CD4-positive, CD25-positive, alpha-beta regulatory T cell (primary cell): Measurements from ENCODE around the gene URM1. TPM values are rescaled to one million over a fixed set of nuclear protein-coding genes. Genes with fewer than 3 reads are reported as not detected.

Experiments
- ATAC-seq, 2 donors: fragments of 150-1000 bp; cut with Tn5 transposase; one replicate each; pipeline ENCODE4 v1.10.0; 2021; ENCODE audit warnings: low read depth in 2 of 2, moderate number of reproducible peaks in 2 of 2, moderate library complexity in 1 of 2
- DNase-seq, 3 donors: peaks; one replicate each; pipeline versions ENCODE4 v3.0.0 to v3.0.0-alpha.2; 2012 to 2022; ENCODE audit warnings: mixed read lengths in 1 of 3
- H3K27ac ChIP-seq: one replicate; pipeline ENCODE4 v1.7.0; 2013; ENCODE audit warnings: mild to moderate bottlenecking, low read length; ENCODE audit not compliant: insufficient read depth, poor library complexity, severe bottlenecking
- H3K27me3 ChIP-seq: one replicate; pipeline ENCODE4 v1.7.0; 2013; ENCODE audit warnings: low read length; ENCODE audit not compliant: control insufficient read depth, insufficient read depth
- H3K36me3 ChIP-seq: one replicate; pipeline ENCODE4 v1.7.0; 2013; ENCODE audit warnings: mild to moderate bottlenecking, low read length, moderate library complexity; ENCODE audit not compliant: control insufficient read depth, insufficient read depth
- H3K4me1 ChIP-seq: 2 replicates; pipeline ENCODE4 v1.7.0; 2013; ENCODE audit warnings: mild to moderate bottlenecking, low read length; ENCODE audit not compliant: insufficient read depth, control insufficient read depth, poor library complexity, severe bottlenecking
- H3K4me3 ChIP-seq: one replicate; pipeline ENCODE4 v1.7.0; 2013; ENCODE audit warnings: low read depth, mild to moderate bottlenecking, low read length, moderate library complexity
- H3K9me3 ChIP-seq, 2 experiments: 1 replicate in 1 of 2; 2 replicates in 1 of 2; pipeline ENCODE4 v1.7.0; 2013; ENCODE audit warnings: low read length in 2 of 2, mild to moderate bottlenecking in 1 of 2, moderate library complexity in 1 of 2; ENCODE audit not compliant: control insufficient read depth in 2 of 2
- H3K27ac Mint-ChIP-seq, 3 donors: one replicate each; pipeline ENCODE4 v1.8.0; 2020 to 2022; ENCODE audit warnings: mild to moderate bottlenecking in 3 of 3, mixed read lengths in 3 of 3, moderate library complexity in 2 of 3
- H3K27me3 Mint-ChIP-seq: one replicate; pipeline ENCODE4 v1.8.0; 2022; ENCODE audit warnings: mild to moderate bottlenecking, mixed read lengths
- H3K36me3 Mint-ChIP-seq: one replicate; pipeline ENCODE4 v1.8.0; 2020; ENCODE audit warnings: mixed read lengths
- H3K4me1 Mint-ChIP-seq, 4 donors: one replicate each; pipeline ENCODE4 v1.8.0; 2020 to 2022; ENCODE audit warnings: mixed read lengths in 4 of 4, mild to moderate bottlenecking in 1 of 4
- H3K4me3 Mint-ChIP-seq, 4 donors: one replicate each; pipeline ENCODE4 v1.8.0; 2020 to 2022; ENCODE audit warnings: mild to moderate bottlenecking in 4 of 4, mixed read lengths in 4 of 4, moderate library complexity in 3 of 4
- H3K9me3 Mint-ChIP-seq, 7 donors: one replicate each; pipeline ENCODE4 v1.8.0; 2020 to 2022; ENCODE audit warnings: mixed read lengths in 7 of 7, mild to moderate bottlenecking in 3 of 7, moderate library complexity in 2 of 7
- polyA plus RNA-seq, 4 donors: library from polyadenylated mRNA; unstranded; fragments of 300-500 nt; fragmentation: Illumina TruSeq; gene quantifications; one replicate each; pipeline ENCODE4 v1.2.3, GENCODE V29; 2021
- total RNA-seq: library from RNA; stranded (reverse); gene quantifications from one replicate; pipeline ENCODE4 v1.2.3, GENCODE V29; 2022

URM1 gene
- total and polyA plus RNA-seq, 5 donors from 2014 or later: 46.2 to 60.7 (median 49.3) TPM

DNA sequence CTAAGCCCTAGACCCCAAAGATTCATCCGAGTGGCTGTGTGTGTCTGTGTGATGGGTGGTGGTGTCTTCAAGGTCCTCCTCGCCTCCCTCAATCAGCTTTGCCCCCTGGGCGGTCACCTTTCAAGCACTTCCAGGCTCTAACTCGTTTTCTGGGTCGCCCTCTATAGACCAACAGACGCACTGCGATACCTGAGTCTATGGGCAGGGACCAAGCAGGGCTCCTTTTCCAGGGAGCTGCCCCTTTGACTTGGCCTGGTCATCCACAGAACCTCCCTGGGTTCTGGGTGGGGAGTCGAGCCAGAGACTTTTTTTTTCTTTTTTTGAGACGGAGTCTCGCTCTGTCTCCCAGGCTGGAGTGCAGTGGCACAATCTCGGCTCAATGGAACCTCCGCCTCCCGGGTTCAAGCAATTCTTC lies 29.7 kb upstream of the URM1 start:
- H3K27ac ChIP-seq: no peak overlapping the region
- peaks cover 11% of the 10 kb centered on the region for H3K4me1 ChIP-seq
- peaks cover 24% of the 10 kb centered on the region for H3K36me3 ChIP-seq
- Mint-ChIP-seq H3K4me1 (peaks cover 0 to 14% (median 6%) of the 10 kb centered on the region in 4 donors), H3K36me3 (peaks cover 4% of the 10 kb centered on the region), H3K27me3 (no peaks in the 10 kb centered on the region), H3K9me3 (no peaks in the 10 kb centered on the region), H3K4me3 (peak overlapping the region; percentile 90 to 98 (median 94)), H3K27ac (peak overlapping the region in 2 of 3 donors; percentile 93)
- ATAC-seq: peak; percentile 46 to 52
- H3K27me3 ChIP-seq: no peaks in the 10 kb centered on the region
- peak; percentile 46 to 86 (median 68) for DNase-seq
- H3K9me3 ChIP-seq: no peaks in the 10 kb centered on the region
- peak overlapping the region; percentile 80 for H3K4me3 ChIP-seq

DNA sequence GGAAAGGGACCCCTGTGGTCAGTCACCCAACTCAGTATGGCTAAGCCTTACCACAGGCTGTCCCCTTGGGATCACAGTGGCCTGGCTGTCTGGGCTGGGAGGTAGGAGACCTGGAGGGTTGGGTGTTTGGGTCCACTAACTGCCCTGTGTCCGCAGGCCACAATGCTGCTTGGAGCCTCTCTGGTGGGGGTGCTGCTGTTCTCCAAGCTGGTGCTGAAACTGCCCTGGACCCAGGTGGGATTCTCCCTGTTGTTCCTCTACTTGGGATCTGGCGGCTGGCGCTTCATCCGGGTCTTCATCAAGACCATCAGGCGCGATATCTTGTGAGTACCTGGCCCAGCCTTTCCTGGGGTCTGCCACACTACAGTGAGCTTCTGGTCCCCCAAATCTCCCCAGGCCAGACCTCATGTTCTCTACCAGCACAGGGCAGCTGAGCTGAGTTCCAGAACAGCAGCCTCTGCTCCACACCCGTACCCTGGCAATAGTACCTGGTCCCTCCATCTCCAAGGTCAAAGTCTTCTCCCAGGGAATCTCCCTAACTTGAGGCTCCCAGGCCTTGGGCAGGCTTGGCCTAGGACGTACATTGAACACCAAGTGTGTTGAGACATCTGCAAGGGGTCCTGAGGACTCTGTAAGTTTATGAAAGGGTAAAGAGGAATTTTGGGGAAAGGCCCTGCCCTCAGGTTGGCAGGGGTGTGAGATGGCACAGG lies 28.0 kb upstream of the URM1 start:
- H3K9me3 Mint-ChIP-seq: no peaks in the 10 kb centered on the region
- ATAC-seq (no peak), DNase-seq (no peak)
- no peaks in the 10 kb centered on the region for H3K27me3 Mint-ChIP-seq
- Histone ChIP-seq H3K4me1 (peaks cover 11% of the 10 kb centered on the region), H3K27me3 (no peaks in the 10 kb centered on the region), H3K36me3 (peaks cover 32% of the 10 kb centered on the region), H3K27ac (no peak overlapping the region), H3K9me3 (no peaks in the 10 kb centered on the region), H3K4me3 (no peak overlapping the region)
- H3K4me1 Mint-ChIP-seq: peaks cover 0 to 14% (median 6%) of the 10 kb centered on the region in 4 donors
- peak overlapping the region in 2 of 4 donors; percentile 54 to 63 for H3K4me3 Mint-ChIP-seq
- H3K36me3 Mint-ChIP-seq: peaks cover 4% of the 10 kb centered on the region
- H3K27ac Mint-ChIP-seq: no peak overlapping the region

DNA sequence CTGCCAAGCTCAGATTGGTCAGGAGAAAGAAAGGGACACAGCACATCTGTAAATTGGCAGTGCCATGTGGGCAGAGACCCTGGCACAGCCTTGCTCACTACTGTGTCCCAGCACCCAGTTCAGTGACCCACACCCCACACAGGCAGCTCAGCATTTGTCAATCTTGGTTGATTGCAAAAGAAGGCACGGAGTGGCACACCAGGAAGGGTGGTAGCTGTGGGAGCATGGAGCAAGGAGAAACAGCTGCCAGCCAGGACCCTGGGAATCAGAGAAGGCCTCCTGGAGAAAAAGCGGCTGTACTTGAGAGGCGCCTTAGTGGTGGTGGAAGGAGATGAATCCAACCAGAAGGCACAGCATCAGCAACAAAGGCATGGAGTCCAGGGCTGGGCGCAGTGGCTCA lies 27.3 kb upstream of the URM1 start:
- H3K27me3 ChIP-seq: no peaks in the 10 kb centered on the region
- peaks cover 11% of the 10 kb centered on the region for H3K4me1 ChIP-seq
- H3K4me3 Mint-ChIP-seq: peak overlapping the region in 1 of 4 donors; percentile 54
- DNase-seq (no peak), ATAC-seq (no peak)
- H3K36me3 Mint-ChIP-seq: peaks cover 4% of the 10 kb centered on the region
- H3K27me3 Mint-ChIP-seq: no peaks in the 10 kb centered on the region
- H3K27ac Mint-ChIP-seq: no peak overlapping the region
- no peaks in the 10 kb centered on the region for H3K9me3 ChIP-seq
- H3K4me3 ChIP-seq: no peak overlapping the region
- H3K9me3 Mint-ChIP-seq: no peaks in the 10 kb centered on the region
- H3K27ac ChIP-seq: no peak overlapping the region
- peaks cover 38% of the 10 kb centered on the region for H3K36me3 ChIP-seq
- peaks cover 0 to 14% (median 6%) of the 10 kb centered on the region in 4 donors for H3K4me1 Mint-ChIP-seq

DNA sequence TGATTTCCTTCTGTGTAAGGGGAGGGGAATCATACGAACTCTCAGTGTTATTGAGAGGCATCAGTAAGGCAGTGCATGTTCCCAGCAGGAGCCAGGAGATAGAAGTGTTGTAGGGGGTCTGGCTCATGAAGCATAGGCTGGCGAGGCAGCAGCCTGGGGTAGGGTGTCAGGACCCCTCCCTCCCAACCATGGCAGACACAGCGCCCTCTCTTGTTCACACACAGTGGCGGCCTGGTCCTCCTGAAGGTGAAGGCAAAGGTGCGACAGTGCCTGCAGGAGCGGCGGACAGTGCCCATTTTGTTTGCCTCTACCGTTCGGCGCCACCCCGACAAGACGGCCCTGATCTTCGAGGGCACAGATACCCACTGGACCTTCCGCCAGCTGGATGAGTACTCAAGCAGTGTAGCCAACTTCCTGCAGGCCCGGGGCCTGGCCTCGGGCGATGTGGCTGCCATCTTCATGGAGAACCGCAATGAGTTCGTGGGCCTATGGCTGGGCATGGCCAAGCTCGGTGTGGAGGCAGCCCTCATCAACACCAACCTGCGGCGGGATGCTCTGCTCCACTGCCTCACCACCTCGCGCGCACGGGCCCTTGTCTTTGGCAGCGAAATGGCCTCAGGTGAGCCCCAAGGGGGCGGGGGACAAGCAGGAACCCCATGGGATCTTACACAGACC lies 26.1 kb upstream of the URM1 start:
- Histone ChIP-seq H3K27ac (no peak overlapping the region), H3K4me1 (peaks cover 11% of the 10 kb centered on the region), H3K36me3 (peaks cover 48% of the 10 kb centered on the region), H3K27me3 (no peaks in the 10 kb centered on the region), H3K9me3 (no peaks in the 10 kb centered on the region), H3K4me3 (no peak overlapping the region)
- DNase-seq (no peak), ATAC-seq (no peak)
- H3K4me3 Mint-ChIP-seq: no peak overlapping the region
- no peaks in the 10 kb centered on the region for H3K9me3 Mint-ChIP-seq
- no peaks in the 10 kb centered on the region for H3K27me3 Mint-ChIP-seq
- peak overlapping the region in 1 of 3 donors; percentile 48 for H3K27ac Mint-ChIP-seq
- H3K36me3 Mint-ChIP-seq: peaks cover 10% of the 10 kb centered on the region
- H3K4me1 Mint-ChIP-seq: peaks cover 0 to 10% (median 6%) of the 10 kb centered on the region in 4 donors

DNA sequence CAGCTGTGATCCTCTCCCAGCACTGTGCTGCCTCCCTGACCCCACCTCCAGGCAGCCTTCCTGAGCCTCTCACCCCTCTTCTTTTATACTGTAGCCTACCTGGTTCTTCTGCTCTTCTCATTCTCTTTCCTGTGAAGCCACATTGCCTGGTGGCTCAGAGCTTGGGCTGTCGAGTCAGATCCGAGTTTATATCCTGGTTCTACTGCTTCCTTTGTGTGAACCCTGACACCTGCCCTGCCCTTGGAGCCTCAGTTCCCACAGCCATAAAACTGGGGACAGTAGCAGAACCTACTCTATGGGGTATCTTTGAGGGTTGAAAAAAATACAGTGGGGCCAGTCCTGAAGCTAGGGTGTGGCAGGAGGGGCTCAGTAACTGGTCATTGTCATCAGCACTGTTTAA lies 22.0 kb upstream of the URM1 start:
- H3K4me1 ChIP-seq: no peaks in the 10 kb centered on the region
- no peak for ATAC-seq
- no peak overlapping the region for H3K27ac ChIP-seq
- no peak overlapping the region for H3K27ac Mint-ChIP-seq
- H3K27me3 Mint-ChIP-seq: no peaks in the 10 kb centered on the region
- no peaks in the 10 kb centered on the region for H3K9me3 ChIP-seq
- H3K9me3 Mint-ChIP-seq: no peaks in the 10 kb centered on the region
- peaks cover 48% of the 10 kb centered on the region for H3K36me3 ChIP-seq
- no peak overlapping the region for H3K4me3 ChIP-seq
- no peak for DNase-seq
- H3K4me3 Mint-ChIP-seq: no peak overlapping the region
- H3K36me3 Mint-ChIP-seq: peaks cover 15% of the 10 kb centered on the region
- H3K4me1 Mint-ChIP-seq: no peaks in the 10 kb centered on the region
- no peaks in the 10 kb centered on the region for H3K27me3 ChIP-seq

DNA sequence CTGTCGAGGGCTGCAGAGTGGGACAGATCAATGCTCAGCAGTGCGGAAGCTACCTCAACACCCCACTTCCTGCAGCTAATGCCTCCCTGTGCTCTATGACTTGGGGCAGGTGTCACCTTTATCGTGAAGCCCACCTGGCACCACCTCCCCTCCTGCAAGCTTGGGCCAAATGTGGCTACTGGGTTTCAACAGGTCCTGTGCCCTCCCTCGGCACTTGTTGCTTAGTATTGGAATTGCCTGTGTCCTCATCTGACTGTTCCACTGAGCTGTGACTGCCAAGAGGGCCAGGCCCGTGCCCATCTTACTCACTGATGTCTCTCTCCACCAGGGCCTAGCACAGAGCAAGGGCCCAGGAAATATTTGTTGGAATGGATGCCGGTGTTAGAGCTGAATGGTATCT lies 21.4 kb upstream of the URM1 start:
- ATAC-seq (no peak), DNase-seq (no peak)
- Mint-ChIP-seq H3K27ac (no peak overlapping the region), H3K27me3 (no peaks in the 10 kb centered on the region), H3K4me1 (no peaks in the 10 kb centered on the region), H3K9me3 (no peaks in the 10 kb centered on the region), H3K36me3 (peaks cover 15% of the 10 kb centered on the region), H3K4me3 (peak overlapping the region in 1 of 4 donors; percentile 51)
- Histone ChIP-seq H3K27ac (no peak overlapping the region), H3K4me3 (no peak overlapping the region), H3K27me3 (no peaks in the 10 kb centered on the region), H3K4me1 (no peaks in the 10 kb centered on the region), H3K9me3 (no peaks in the 10 kb centered on the region), H3K36me3 (peaks cover 41% of the 10 kb centered on the region)

DNA sequence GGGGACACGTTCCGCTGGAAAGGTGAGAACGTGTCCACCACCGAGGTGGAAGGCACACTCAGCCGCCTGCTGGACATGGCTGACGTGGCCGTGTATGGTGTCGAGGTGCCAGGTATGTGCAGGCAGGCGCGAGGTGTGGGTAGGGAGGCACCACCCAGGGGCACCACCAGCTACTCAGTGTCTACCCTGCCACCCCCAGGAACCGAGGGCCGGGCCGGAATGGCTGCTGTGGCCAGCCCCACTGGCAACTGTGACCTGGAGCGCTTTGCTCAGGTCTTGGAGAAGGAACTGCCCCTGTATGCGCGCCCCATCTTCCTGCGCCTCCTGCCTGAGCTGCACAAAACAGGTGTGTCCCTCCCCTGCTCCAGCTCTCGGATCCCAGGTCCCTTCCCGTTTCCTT lies 15.7 kb upstream of the URM1 start:
- Mint-ChIP-seq H3K36me3 (peaks cover 12% of the 10 kb centered on the region), H3K27me3 (no peaks in the 10 kb centered on the region), H3K4me3 (no peak overlapping the region), H3K9me3 (no peaks in the 10 kb centered on the region), H3K4me1 (no peaks in the 10 kb centered on the region), H3K27ac (no peak overlapping the region)
- H3K4me1 ChIP-seq: no peaks in the 10 kb centered on the region
- ATAC-seq (no peak), DNase-seq (no peak)
- no peaks in the 10 kb centered on the region for H3K9me3 ChIP-seq
- H3K4me3 ChIP-seq: no peak overlapping the region
- peaks cover 7% of the 10 kb centered on the region for H3K36me3 ChIP-seq
- H3K27ac ChIP-seq: no peak overlapping the region
- H3K27me3 ChIP-seq: no peaks in the 10 kb centered on the region
